Gastrocnemius medialis (tissue), 4 donors: ENCODE measurements around the gene TSPAN14.

Source experiments
- POLR2A ChIP-seq, 2 donors: fragments of 450-650 bp; IDR thresholded peaks; one replicate each; pipeline ENCODE4 v1.6.1; 2017; ENCODE audit warnings: antibody characterized with exemption in 2 of 2, mild to moderate bottlenecking in 2 of 2, moderate library complexity in 2 of 2
- TF ChIP-seq, protein P1 (sequence below), 5 experiments: fragments of 450-650 bp in 3 of 5; fragments of 200-600 bp in 2 of 5; sonication (generic) in 2 of 5; IDR thresholded peaks in 4 of 5; conservative IDR thresholded peaks in 1 of 5; 1 replicate in 4 of 5; 2 replicates in 1 of 5; pipeline ENCODE4 v1.5.1; 2016 to 2019; ENCODE audit warnings: antibody characterized with exemption in 5 of 5, mild to moderate bottlenecking in 3 of 5, moderate library complexity in 3 of 5

GRCh38 chr10:80502621-80503583 is 48.8 kb downstream of the TSPAN14 start:
- TF ChIP-seq, protein P1, sequence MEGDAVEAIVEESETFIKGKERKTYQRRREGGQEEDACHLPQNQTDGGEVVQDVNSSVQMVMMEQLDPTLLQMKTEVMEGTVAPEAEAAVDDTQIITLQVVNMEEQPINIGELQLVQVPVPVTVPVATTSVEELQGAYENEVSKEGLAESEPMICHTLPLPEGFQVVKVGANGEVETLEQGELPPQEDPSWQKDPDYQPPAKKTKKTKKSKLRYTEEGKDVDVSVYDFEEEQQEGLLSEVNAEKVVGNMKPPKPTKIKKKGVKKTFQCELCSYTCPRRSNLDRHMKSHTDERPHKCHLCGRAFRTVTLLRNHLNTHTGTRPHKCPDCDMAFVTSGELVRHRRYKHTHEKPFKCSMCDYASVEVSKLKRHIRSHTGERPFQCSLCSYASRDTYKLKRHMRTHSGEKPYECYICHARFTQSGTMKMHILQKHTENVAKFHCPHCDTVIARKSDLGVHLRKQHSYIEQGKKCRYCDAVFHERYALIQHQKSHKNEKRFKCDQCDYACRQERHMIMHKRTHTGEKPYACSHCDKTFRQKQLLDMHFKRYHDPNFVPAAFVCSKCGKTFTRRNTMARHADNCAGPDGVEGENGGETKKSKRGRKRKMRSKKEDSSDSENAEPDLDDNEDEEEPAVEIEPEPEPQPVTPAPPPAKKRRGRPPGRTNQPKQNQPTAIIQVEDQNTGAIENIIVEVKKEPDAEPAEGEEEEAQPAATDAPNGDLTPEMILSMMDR (IDR thresholded peaks at IDR 0.05 in 4 of 5, conservative IDR thresholded peaks at IDR 0.05 in 1 of 5), result no peak
- no peak for TF ChIP-seq POLR2A (IDR thresholded peaks at IDR 0.05)
